Measurements from ENCODE around the gene CNPPD1. TPM values are rescaled to one million over a fixed set of nuclear protein-coding genes. Genes with fewer than 3 reads are reported as not detected.

The CNPPD1 gene
- polyA plus RNA-seq, 4 donors = 39.5 to 69.2 (median 58.8) TPM

DNA sequence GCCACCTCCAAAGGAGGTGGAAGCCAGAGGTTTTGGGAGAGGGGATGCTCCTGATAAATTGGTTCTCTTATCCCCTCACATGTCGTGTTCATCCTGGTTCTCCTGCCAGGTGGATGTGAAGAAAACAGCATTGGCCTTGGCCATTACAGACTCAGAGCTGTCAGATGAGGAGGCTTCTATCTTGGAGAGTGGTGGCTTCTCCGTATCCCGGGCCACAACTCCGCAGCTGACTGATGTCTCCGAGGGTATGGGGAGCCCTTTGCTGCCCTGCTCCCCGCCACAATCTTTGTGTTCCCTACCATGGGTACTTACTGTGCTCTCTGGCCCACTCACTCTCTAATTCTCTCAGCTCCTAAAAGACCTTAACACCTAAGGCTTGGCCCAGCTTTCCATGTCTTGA is 4.8 kb upstream of the CNPPD1 start:
- no peak for DNase-seq (ENCODE audit: low read depth in 4 of 4, low spot score in 3 of 4)

DNA sequence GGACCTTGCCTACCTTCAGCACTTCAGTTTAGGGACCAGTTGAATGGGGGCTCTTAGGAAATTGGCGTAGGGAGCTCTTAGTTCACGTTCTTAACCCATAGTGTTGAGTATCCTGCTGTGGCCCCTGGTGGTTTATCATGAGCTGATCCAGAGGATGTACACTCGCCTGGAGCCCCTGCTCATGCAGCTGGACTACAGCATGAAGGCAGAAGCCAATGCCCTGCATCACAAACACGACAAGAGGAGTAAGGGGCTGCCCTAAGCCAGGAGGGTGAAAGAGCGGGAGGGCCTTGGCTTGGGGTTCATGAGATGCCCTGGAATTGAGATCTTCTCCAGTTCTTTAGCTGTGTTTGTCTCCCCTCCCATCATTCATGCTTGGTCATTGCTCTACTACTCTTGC is 4.2 kb upstream of the CNPPD1 start:
- no peak for DNase-seq (ENCODE audit: low read depth in 4 of 4, low spot score in 3 of 4)

DNA sequence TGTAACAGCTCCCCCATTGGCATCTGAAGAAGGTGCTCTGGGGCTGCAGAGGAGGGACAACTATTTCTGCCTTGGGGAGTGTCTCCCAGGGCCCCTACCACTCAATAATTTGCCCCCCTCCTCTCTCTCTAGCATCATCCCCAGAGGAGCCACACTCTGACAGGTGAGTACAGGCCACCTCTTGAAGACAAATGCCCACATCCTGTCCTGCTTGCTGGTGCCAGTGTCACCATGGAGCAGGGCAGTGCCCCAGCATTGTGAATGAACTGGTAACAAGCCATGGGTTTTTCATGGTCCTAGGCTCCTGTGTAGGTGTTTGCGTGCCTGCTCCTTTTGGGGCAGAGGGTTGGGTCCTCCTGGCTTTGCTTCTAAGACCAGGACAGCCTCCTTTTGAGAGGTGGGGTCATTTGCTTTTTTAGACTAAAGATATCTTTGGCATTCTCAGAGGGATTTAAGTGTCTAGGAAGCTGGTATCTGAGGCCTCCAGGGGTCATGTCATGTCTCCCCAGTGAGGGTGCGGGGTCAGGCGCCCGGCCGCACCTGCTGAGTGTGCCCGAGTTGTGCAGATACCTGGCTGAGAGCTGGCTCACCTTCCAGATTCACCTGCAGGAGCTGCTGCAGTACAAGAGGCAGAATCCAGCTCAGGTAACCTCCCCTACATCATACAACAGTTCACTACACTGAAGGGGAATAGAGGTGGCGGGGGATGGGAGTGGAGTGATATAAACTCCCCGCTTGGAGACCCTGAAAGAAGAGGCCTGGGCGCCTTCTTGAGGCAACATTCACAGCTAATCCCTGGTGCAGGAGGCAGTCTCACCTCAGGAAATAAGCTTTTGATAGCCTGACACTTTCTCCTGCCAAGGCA is 3.1 kb upstream of the CNPPD1 start:
- DNase-seq (ENCODE audit: low read depth in 4 of 4, low spot score in 3 of 4) = no peak

DNA sequence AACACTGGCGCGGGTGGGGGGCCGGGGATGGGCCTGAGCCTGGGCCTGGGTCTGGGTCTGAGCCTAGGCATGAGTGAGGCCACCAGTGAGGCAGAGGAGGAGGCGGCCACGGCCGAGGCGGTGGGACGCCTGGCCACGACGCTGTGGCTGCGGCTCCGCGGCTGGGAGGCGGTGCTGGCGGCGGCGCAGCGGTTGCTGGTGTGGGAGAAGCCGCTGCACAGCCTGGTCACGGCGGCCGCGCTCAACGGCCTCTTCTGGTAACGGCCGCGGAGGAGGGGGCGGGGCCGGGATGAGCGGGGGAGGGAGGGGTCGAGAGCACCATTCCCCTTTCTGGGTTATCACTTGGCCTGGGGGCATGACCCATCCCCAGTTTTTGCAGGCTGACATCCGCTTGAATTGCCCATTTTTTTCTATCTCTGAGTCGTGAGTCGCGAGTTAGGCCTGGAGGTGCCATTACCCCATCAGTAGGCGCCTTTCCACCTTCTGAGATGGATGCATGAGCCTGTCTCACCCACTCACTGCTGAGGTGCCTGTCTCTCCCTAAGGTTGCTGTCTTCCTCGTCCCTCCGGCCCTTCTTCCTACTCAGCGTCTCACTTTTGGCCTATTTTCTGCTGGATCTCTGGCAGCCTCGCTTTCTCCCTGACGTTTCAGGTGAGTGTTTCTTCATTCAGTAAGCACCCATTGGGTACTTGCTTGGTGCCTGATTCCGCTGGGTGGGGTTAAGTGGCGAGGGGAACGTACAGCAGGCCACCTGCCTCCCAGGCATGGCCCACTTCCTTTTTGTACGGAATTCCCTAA is 1.9 kb upstream of the CNPPD1 start:
- no peak for DNase-seq (ENCODE audit: low read depth in 4 of 4, low spot score in 3 of 4)

GRCh38 chr2:219177552-219178376 is 1.0 kb upstream of the CNPPD1 start, which contains the start of gene RETREG2:
Gene RETREG2, plus strand, starts transcription at chr2:219178275. Its CDS starts 78 bp downstream, at chr2:219178353.
- peak in 2 of 4 donors; percentile 75 for DNase-seq (ENCODE audit: low read depth in 4 of 4, low spot score in 3 of 4)

DNA sequence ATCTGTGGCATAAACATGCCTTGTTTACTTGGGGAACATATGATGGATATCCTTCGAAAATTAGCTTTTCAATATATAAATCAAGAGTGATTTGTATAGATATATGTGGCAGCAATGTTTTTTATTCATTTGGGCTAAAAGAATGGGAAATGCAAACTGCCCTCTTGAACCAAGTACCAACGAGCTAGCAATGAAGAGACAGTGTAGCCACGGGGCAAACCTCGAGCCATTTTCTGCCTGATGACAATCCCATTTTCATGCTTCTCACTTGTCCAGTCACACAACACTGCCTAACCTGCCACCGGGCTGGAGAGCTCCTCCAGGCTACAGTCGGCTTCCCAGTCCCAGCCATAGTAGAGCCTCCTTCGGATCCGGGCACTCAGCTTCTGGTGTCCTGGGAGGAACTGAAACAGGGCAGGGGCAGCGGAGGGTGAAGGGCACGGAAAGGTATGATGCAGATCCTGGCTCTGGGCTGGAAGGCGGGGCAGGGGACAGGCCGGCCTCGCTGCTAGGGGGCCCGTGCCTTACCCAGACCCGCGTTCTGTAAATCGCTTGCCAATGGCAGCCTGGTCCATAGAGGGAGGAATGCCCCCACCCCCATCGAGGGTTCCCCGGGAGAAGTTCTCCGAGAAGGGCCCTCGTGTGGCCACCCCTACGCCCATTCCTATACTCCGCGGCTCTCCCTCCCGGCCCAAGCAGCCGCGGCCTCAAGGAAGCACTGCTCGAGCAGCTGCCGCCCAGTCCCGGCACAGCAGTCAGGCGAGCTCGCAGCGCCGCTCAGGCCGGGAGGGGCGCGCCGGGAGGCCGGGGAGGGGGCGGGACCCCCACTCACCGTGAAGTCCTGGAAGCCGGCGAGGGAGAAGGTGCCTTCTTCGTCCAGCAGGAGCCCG is 552 bp downstream of the CNPPD1 start:
- peak in 1 of 4 donors; percentile 15 for DNase-seq (ENCODE audit: low read depth in 4 of 4, low spot score in 3 of 4)

GRCh38 chr2:219175486-219175885 is 1.2 kb downstream of the CNPPD1 start:
- no peak for DNase-seq (ENCODE audit: low read depth in 4 of 4, low spot score in 3 of 4)

DNA sequence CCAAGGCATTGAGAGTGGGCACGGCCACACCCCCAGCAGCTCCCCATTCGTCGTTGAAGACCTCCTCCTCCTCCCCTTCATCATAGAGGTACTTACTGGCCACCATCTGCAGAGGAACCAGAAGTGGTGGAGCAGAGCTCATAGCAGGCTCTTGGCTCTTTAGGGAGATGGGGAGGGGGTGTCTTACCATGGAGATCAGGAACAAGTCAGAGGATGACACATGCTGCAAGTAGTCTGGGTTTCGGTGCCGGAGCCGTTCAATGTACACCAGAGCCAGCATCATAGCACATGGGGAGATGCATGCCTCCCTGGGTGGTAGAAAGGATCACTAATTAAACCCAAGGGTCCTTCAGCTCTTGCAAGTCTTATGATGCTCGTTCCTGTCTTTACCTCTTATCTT is 1.9 kb downstream of the CNPPD1 start:
- DNase-seq (ENCODE audit: low read depth in 4 of 4, low spot score in 3 of 4) = no peak

GRCh38 chr2:219174146-219174545 is 2.6 kb downstream of the CNPPD1 start:
- no peak for DNase-seq (ENCODE audit: low read depth in 4 of 4, low spot score in 3 of 4)

GRCh38 chr2:219173176-219173575 is 3.5 kb downstream of the CNPPD1 start:
- DNase-seq (ENCODE audit: low read depth in 4 of 4, low spot score in 3 of 4) = no peak

- DNase-seq (ENCODE audit: low read depth in 4 of 4, low spot score in 3 of 4) = no peak
Measured at GRCh38 chr2:219172231-219173154, 4.2 kb downstream of the CNPPD1 start.

- DNase-seq (ENCODE audit: low read depth in 4 of 4, low spot score in 3 of 4) = no peak
Measured at GRCh38 chr2:219171231-219171651, 5.5 kb downstream of the CNPPD1 start.

DNA sequence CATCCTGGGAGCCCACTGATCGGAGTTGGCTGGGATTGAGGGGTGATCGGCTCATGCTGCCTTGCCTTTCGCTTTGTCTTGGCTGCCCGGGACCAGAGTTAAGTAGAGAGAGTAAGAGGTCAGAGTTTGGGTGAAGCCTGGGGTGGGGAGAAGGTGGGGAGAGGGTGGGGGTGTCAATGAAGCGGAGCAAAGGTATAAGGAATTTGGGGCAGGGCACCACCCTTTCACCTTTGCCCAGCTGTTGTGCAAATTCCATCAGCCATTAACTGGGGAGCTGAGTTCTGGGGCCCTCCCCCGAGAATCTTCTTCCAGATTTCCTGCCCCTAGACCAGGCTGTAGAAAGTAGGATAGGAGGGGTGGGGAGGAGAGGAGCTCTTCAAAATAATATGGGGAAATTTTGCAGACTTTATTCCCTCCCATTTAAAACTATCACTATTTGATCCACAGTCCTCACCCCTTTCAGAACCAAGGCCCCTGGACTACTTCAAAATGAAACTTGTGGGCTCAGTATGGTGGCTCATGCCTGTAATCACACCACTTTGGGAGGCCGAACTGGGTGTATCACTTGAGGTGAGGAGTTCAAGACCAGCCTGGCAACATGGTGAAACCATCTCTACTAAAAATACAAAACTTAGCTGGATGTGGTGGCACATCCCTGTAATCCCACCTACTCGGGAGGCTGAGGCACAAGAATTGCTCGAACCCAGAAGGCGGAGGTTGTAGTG is 6.6 kb downstream of the CNPPD1 start, which contains the start of gene SLC23A3:
SLC23A3 (minus strand) TSS at position 100 of the 725 bp plus-strand sequence; CDS start at position 55, 45 bp downstream.
- DNase-seq (ENCODE audit: low read depth in 4 of 4, low spot score in 3 of 4) = no peak

DNA sequence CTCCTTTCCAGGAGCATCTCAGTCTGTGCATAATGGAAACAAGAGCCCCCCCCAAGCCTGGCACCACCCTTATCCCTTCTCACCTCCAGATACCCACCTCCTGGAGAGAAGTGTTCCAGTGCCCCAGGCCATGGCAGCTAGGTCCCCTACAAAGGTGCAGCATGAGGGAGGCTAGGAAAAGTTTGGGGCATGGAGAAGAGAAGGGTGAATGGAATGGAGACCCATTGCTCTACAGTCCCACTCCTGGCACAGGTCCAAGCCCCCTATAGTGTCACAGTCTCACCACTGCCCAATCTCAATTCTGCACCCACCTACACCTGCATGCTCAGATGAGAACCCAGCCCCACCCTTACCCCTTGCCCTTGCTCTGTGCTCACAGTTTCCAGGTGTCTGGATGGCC is 7.8 kb downstream of the CNPPD1 start:
- no peak for DNase-seq (ENCODE audit: low read depth in 4 of 4, low spot score in 3 of 4)

DNA sequence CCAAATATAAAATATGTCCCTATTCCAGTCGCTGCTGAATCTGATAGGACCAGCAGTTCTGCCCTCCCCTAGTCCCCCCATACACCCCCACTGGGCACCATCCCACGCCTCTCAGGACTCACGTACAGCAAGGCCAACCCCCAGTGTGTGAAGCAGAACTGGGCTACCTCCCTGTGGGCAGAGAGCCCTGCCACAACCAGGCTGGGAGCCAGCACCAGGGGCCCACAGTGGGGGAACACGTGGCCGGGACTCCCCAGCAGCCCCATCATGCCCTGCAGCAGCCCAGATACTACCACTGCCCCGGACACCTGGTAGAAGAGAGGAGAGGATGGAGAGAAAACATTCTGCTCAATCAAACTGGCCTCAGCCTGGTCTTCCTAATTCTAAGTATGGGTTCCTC is 8.2 kb downstream of the CNPPD1 start:
- no peak for DNase-seq (ENCODE audit: low read depth in 4 of 4, low spot score in 3 of 4)

DNA sequence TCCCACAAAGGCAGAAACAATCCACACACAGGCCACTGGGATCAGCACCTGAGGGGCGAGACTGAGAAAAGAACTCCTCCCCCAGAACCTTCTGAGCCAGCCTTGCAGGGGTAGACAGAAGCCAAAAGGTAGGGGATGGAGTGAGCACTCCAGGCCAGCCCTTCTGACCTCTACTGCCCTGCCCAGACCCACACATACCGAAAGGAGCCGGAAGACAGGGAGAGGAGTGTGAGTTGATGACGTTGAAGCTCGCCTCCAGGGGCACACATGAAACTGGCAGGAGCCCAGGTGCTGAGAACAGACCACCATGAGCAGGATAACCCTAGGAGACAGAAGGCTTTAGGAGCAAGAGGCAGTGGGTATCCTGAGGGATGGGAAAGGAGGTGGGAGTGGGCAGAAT is 8.7 kb downstream of the CNPPD1 start:
- no peak for DNase-seq (ENCODE audit: low read depth in 4 of 4, low spot score in 3 of 4)

GRCh38 chr2:219165058-219165911 is 11.4 kb downstream of the CNPPD1 start:
- DNase-seq (ENCODE audit: low read depth in 4 of 4, low spot score in 3 of 4) = no peak

All from left renal pelvis (tissue), 4 donors.